ENCODE measurements around the gene LNPEP.

- no peak for TF ChIP-seq SP1 (IDR thresholded peaks at IDR 0.05)
- TF ChIP-seq CTCF (IDR thresholded peaks at IDR 0.05; ENCODE audit: low read depth, low read length, missing input control): no peak
- TF ChIP-seq EGR1 (IDR thresholded peaks at IDR 0.05; ENCODE audit: low read depth in 2 of 2): no peak
- no peak for TF ChIP-seq RAD21 (IDR thresholded peaks at IDR 0.05)
- TF ChIP-seq MAX (IDR thresholded peaks at IDR 0.05): no peak
- TF ChIP-seq NR2F2 (IDR thresholded peaks at IDR 0.05): no peak
- TF ChIP-seq TAF1 (conservative IDR thresholded peaks at IDR 0.05): no peak
- TF ChIP-seq REST (IDR thresholded peaks at IDR 0.05): no peak
Observed at GRCh38 chr5:97075649-97076048, 139.8 kb downstream of the LNPEP start.

All from liver (tissue), 3 donors.